ENCODE measurements around the gene UTRN.

Gene UTRN

DNA sequence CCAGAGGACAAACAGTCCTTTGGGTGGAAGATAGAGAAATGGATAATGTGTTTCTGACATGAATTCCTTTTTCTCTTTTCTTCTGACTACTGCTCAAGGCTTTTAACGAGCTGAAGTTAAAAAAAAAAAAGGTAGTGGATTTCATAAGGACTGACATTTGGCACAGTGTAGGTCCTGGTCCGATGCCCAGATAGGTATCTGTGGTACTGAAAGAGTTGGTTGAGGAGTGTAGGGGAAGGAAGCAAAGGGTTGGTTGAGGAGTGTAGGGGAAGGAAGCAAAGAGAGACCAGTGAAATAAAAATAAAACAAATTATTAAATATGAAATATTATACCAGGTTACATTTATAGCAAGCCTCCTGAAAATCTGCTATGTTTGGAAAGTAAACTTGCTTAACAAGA, 11.8 kb downstream of the UTRN start:
- Histone ChIP-seq H3K36me3 (ENCODE audit: control insufficient read depth in 2 of 2, insufficient read depth in 2 of 2, low read length in 2 of 2) (peaks cover 2 to 4% of the 10 kb centered on the region in 2 donors), H3K4me1 (ENCODE audit: control insufficient read depth, insufficient read depth, low read length) (no peaks in the 10 kb centered on the region), H3K4me3 (ENCODE audit: low read length in 2 of 2) (no peak overlapping the region), H3K9me3 (ENCODE audit: control insufficient read depth in 2 of 2, low read length in 2 of 2) (no peaks in the 10 kb centered on the region), H3K27me3 (ENCODE audit: control insufficient read depth in 1 of 2, insufficient read depth in 2 of 2, low read length in 2 of 2) (no peaks in the 10 kb centered on the region), H3K9ac (ENCODE audit: low read length in 2 of 2) (no peak overlapping the region), H3K27ac (ENCODE audit: low read length) (no peak overlapping the region)

DNA sequence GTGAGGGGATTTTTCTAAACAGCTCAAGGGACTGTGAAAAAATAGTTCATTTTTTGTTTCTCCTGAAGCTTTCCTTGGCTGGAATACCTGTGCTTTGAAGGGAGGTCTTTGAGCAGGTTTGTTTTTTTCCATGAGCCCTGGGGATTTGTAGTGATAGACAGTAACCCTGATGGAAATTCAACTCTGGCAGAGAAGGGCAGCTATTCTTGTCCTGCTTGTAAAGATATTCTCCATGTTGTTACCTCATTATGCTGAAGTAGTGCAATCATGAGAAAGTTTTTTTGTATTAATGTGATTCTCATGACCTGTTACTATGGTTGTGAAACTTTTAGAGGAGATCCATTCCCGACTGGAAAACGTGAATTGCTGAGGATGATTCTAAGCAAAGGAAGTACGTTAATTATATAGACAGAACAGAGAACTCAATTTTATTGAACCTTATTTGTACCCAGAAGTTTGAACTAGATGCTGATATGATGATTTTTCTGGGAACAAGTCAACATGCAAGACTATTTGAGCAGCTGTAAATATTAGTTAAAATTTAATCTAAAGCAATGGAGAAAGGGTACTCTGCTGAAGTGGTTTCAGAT, 12.5 kb downstream of the UTRN start:
- Histone ChIP-seq H3K27me3 (ENCODE audit: control insufficient read depth in 1 of 2, insufficient read depth in 2 of 2, low read length in 2 of 2) (no peaks in the 10 kb centered on the region), H3K27ac (ENCODE audit: low read length) (no peak overlapping the region), H3K36me3 (ENCODE audit: control insufficient read depth in 2 of 2, insufficient read depth in 2 of 2, low read length in 2 of 2) (peaks cover 2 to 4% of the 10 kb centered on the region in 2 donors), H3K9me3 (ENCODE audit: control insufficient read depth in 2 of 2, low read length in 2 of 2) (no peaks in the 10 kb centered on the region), H3K4me1 (ENCODE audit: control insufficient read depth, insufficient read depth, low read length) (no peaks in the 10 kb centered on the region), H3K4me3 (ENCODE audit: low read length in 2 of 2) (no peak overlapping the region), H3K9ac (ENCODE audit: low read length in 2 of 2) (no peak overlapping the region)

DNA sequence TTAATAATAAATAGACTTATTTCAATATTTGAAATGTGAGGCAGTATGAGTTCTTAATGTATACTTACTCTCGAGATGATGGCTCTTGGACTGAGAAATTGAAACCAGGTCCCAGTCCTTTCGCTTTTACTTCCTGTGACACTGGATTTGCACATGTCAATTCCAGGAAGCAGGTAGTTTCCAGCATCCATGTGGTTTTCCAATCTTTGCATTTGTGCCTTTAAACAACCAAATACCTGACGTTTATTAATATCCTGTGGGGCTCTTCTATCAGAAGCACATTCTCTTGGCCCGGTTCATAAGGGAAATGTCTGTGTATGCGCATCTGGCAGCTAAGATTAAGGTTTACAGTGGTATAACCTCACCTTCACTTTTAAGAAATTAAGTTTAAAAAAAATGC, 13.1 kb downstream of the UTRN start:
- H3K27me3 ChIP-seq (ENCODE audit: control insufficient read depth in 1 of 2, insufficient read depth in 2 of 2, low read length in 2 of 2): no peaks in the 10 kb centered on the region
- H3K27ac ChIP-seq (ENCODE audit: low read length): no peak overlapping the region
- H3K9me3 ChIP-seq (ENCODE audit: control insufficient read depth in 2 of 2, low read length in 2 of 2): no peaks in the 10 kb centered on the region
- H3K9ac ChIP-seq (ENCODE audit: low read length in 2 of 2): no peak overlapping the region
- H3K4me1 ChIP-seq (ENCODE audit: control insufficient read depth, insufficient read depth, low read length): no peaks in the 10 kb centered on the region
- H3K4me3 ChIP-seq (ENCODE audit: low read length in 2 of 2): no peak overlapping the region
- H3K36me3 ChIP-seq (ENCODE audit: control insufficient read depth in 2 of 2, insufficient read depth in 2 of 2, low read length in 2 of 2): peaks cover 2 to 4% of the 10 kb centered on the region in 2 donors

GRCh38 chr6:144298916-144299315, 13.8 kb downstream of the UTRN start:
- Histone ChIP-seq H3K27ac (ENCODE audit: low read length) (no peak overlapping the region), H3K4me3 (ENCODE audit: low read length in 2 of 2) (no peak overlapping the region), H3K36me3 (ENCODE audit: control insufficient read depth in 2 of 2, insufficient read depth in 2 of 2, low read length in 2 of 2) (peaks cover 2 to 4% of the 10 kb centered on the region in 2 donors), H3K9ac (ENCODE audit: low read length in 2 of 2) (no peak overlapping the region), H3K9me3 (ENCODE audit: control insufficient read depth in 2 of 2, low read length in 2 of 2) (no peaks in the 10 kb centered on the region), H3K4me1 (ENCODE audit: control insufficient read depth, insufficient read depth, low read length) (no peaks in the 10 kb centered on the region), H3K27me3 (ENCODE audit: control insufficient read depth in 1 of 2, insufficient read depth in 2 of 2, low read length in 2 of 2) (no peaks in the 10 kb centered on the region)

DNA sequence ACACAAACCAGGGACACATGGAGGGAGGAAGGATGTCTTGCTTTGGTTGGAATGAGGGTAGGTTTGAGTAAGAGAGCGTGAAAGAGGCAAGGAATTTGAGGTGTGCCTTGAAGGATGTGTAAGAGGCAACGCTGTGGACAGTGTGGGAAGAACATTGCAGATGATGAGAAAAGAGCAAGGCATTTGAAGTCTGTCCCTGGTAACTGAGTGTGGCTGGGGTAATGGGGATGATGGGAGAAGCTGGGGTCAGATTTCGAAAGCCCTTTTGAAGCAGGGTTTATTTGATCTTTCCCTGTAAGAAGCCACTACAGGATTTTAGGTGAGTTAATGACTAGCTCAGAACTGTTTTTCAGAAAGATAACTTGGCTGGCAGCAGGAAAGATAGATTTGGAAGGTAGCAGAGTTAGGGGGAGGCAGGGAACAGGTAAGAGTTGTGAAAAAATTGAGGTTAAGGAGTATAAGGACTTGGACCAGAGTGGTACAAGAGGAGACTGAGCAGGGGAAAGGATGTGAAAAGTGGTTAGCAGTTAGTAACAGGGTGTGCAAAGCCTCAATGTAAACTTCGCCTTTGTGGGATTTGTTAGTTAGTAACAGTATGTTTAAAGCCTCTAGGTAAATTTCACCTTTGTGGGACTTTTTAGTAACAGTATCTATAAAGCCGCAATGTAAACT, 17.7 kb downstream of the UTRN start:
- Histone ChIP-seq H3K4me3 (ENCODE audit: low read length in 2 of 2) (no peak overlapping the region), H3K9me3 (ENCODE audit: control insufficient read depth in 2 of 2, low read length in 2 of 2) (no peaks in the 10 kb centered on the region), H3K27me3 (ENCODE audit: control insufficient read depth in 1 of 2, insufficient read depth in 2 of 2, low read length in 2 of 2) (no peaks in the 10 kb centered on the region), H3K27ac (ENCODE audit: low read length) (no peak overlapping the region), H3K4me1 (ENCODE audit: control insufficient read depth, insufficient read depth, low read length) (peaks cover 3% of the 10 kb centered on the region), H3K9ac (ENCODE audit: low read length in 2 of 2) (no peak overlapping the region), H3K36me3 (ENCODE audit: control insufficient read depth in 2 of 2, insufficient read depth in 2 of 2, low read length in 2 of 2) (peaks cover 0 to 2% of the 10 kb centered on the region in 2 donors)

- Histone ChIP-seq H3K4me1 (ENCODE audit: control insufficient read depth, insufficient read depth, low read length) (peaks cover 3% of the 10 kb centered on the region), H3K27ac (ENCODE audit: low read length) (no peak overlapping the region), H3K9me3 (ENCODE audit: control insufficient read depth in 2 of 2, low read length in 2 of 2) (no peaks in the 10 kb centered on the region), H3K27me3 (ENCODE audit: control insufficient read depth in 1 of 2, insufficient read depth in 2 of 2, low read length in 2 of 2) (no peaks in the 10 kb centered on the region), H3K4me3 (ENCODE audit: low read length in 2 of 2) (no peak overlapping the region), H3K9ac (ENCODE audit: low read length in 2 of 2) (no peak overlapping the region), H3K36me3 (ENCODE audit: control insufficient read depth in 2 of 2, insufficient read depth in 2 of 2, low read length in 2 of 2) (peaks cover 7 to 8% of the 10 kb centered on the region in 2 donors)
These were observed 19.2 kb downstream of the UTRN start for GRCh38 chr6:144304223-144304848.

DNA sequence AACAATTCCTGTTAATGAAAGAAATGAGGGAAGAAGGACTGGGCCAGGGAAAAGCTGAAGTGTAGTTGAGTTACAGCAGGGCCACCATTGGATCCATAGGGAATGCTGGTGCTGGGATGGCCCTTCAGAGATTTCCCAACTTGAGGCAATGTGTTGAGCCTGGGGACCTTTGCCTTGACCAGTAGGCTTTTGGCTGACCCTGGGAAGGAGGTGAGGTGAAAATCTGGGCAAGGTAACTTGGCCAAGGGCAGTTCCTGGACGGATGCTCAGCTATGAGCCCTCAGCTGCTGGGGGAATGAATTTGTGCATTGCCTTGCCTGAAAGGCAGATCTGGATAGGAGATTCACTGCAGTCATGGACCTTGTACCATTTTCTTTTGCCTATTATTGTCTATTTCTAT, 20.4 kb downstream of the UTRN start:
- Histone ChIP-seq H3K4me3 (ENCODE audit: low read length in 2 of 2) (no peak overlapping the region), H3K27ac (ENCODE audit: low read length) (no peak overlapping the region)

DNA sequence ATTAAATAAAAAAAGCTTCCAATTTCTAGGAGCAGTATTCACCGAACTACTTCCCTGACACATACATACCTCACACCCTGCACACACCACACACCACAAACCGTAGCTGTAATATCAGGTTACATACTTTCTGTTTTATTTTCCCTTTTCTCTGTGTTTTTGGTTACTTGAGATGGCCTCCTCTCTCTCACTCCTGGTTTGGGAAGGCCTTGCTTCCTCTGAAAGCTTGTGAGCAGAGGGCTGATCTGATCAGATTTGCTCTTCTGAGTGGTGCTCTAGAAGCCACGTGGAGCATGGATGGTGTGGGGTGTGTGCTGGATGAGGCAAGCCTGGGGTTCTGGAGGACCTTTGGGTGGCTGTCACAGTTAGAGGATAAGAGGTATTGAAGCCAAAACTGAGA, 20.9 kb downstream of the UTRN start:
- H3K9ac ChIP-seq (ENCODE audit: low read length in 2 of 2): no peak overlapping the region
- no peaks in the 10 kb centered on the region for H3K9me3 ChIP-seq (ENCODE audit: control insufficient read depth in 2 of 2, low read length in 2 of 2)
- peaks cover 8 to 9% of the 10 kb centered on the region in 2 donors for H3K36me3 ChIP-seq (ENCODE audit: control insufficient read depth in 2 of 2, insufficient read depth in 2 of 2, low read length in 2 of 2)
- no peaks in the 10 kb centered on the region for H3K27me3 ChIP-seq (ENCODE audit: control insufficient read depth in 1 of 2, insufficient read depth in 2 of 2, low read length in 2 of 2)
- H3K4me3 ChIP-seq (ENCODE audit: low read length in 2 of 2): no peak overlapping the region
- no peak overlapping the region for H3K27ac ChIP-seq (ENCODE audit: low read length)
- peaks cover 3% of the 10 kb centered on the region for H3K4me1 ChIP-seq (ENCODE audit: control insufficient read depth, insufficient read depth, low read length)

More for the DNA sequence above, 20.4 kb downstream of the UTRN start:
- no peaks in the 10 kb centered on the region for H3K27me3 ChIP-seq (ENCODE audit: control insufficient read depth in 1 of 2, insufficient read depth in 2 of 2, low read length in 2 of 2)
- peaks cover 3% of the 10 kb centered on the region for H3K4me1 ChIP-seq (ENCODE audit: control insufficient read depth, insufficient read depth, low read length)
- H3K36me3 ChIP-seq (ENCODE audit: control insufficient read depth in 2 of 2, insufficient read depth in 2 of 2, low read length in 2 of 2): peaks cover 8 to 9% of the 10 kb centered on the region in 2 donors
- H3K9me3 ChIP-seq (ENCODE audit: control insufficient read depth in 2 of 2, low read length in 2 of 2): no peaks in the 10 kb centered on the region
- H3K9ac ChIP-seq (ENCODE audit: low read length in 2 of 2): no peak overlapping the region

DNA sequence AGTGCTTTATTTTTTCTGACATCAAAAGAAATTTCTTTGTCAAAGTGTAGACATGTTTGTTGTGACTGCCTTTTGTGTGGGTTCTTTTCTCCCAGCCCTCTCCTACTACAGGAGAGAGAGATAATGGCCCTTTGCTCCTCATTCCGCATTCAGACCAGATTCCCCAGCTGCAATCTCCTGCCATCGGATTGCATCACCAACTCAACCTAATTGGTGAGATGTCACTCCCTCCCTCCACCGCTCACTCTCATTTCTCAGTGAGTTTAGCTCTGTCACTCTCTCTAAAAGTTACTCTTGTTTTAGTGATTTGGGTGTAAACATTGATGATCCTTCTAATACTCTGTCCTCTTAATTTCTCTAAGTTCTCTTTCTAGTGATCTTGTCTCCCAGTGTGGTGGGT, 22.7 kb downstream of the UTRN start:
- Histone ChIP-seq H3K9ac (ENCODE audit: low read length in 2 of 2) (no peak overlapping the region), H3K9me3 (ENCODE audit: control insufficient read depth in 2 of 2, low read length in 2 of 2) (no peaks in the 10 kb centered on the region), H3K27ac (ENCODE audit: low read length) (no peak overlapping the region), H3K4me3 (ENCODE audit: low read length in 2 of 2) (no peak overlapping the region), H3K36me3 (ENCODE audit: control insufficient read depth in 2 of 2, insufficient read depth in 2 of 2, low read length in 2 of 2) (peaks cover 7 to 8% of the 10 kb centered on the region in 2 donors), H3K4me1 (ENCODE audit: control insufficient read depth, insufficient read depth, low read length) (peaks cover 3% of the 10 kb centered on the region), H3K27me3 (ENCODE audit: control insufficient read depth in 1 of 2, insufficient read depth in 2 of 2, low read length in 2 of 2) (no peaks in the 10 kb centered on the region)

- no peak overlapping the region for H3K9ac ChIP-seq (ENCODE audit: low read length in 2 of 2)
- H3K9me3 ChIP-seq (ENCODE audit: control insufficient read depth in 2 of 2, low read length in 2 of 2): no peaks in the 10 kb centered on the region
- no peak overlapping the region for H3K4me3 ChIP-seq (ENCODE audit: low read length in 2 of 2)
- H3K27ac ChIP-seq (ENCODE audit: low read length): no peak overlapping the region
- H3K4me1 ChIP-seq (ENCODE audit: control insufficient read depth, insufficient read depth, low read length): peaks cover 24% of the 10 kb centered on the region
- peaks cover 7 to 8% of the 10 kb centered on the region in 2 donors for H3K36me3 ChIP-seq (ENCODE audit: control insufficient read depth in 2 of 2, insufficient read depth in 2 of 2, low read length in 2 of 2)
- H3K27me3 ChIP-seq (ENCODE audit: control insufficient read depth in 1 of 2, insufficient read depth in 2 of 2, low read length in 2 of 2): no peaks in the 10 kb centered on the region
These were observed 25.6 kb downstream of the UTRN start for GRCh38 chr6:144310765-144311164.

DNA sequence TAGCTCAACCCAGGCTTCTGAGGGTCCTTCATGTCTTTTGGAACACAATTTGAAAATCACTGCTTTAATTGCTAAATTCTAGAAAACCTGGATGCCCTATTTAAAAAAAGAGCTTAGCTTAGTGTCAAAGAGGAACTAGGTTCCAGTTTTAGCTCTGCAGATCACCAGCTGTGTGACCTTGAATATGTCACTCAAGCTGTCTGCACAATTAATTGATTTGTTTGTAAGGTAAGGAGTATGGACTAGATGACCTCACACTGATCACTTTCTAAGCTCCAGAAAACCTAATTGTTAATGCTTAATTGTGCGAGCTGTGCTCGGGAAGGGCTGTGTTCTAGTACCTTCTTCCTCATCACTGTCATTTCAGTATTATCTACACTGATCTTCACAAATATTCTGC, 26.2 kb downstream of the UTRN start:
- no peak overlapping the region for H3K4me3 ChIP-seq (ENCODE audit: low read length in 2 of 2)
- peaks cover 26% of the 10 kb centered on the region for H3K4me1 ChIP-seq (ENCODE audit: control insufficient read depth, insufficient read depth, low read length)
- no peaks in the 10 kb centered on the region for H3K9me3 ChIP-seq (ENCODE audit: control insufficient read depth in 2 of 2, low read length in 2 of 2)
- no peaks in the 10 kb centered on the region for H3K27me3 ChIP-seq (ENCODE audit: control insufficient read depth in 1 of 2, insufficient read depth in 2 of 2, low read length in 2 of 2)
- no peak overlapping the region for H3K27ac ChIP-seq (ENCODE audit: low read length)
- no peak overlapping the region for H3K9ac ChIP-seq (ENCODE audit: low read length in 2 of 2)
- peaks cover 7 to 8% of the 10 kb centered on the region in 2 donors for H3K36me3 ChIP-seq (ENCODE audit: control insufficient read depth in 2 of 2, insufficient read depth in 2 of 2, low read length in 2 of 2)

All from stomach smooth muscle (tissue), 2 donors.